ENCODE data around the gene PVRIG.

DNA sequence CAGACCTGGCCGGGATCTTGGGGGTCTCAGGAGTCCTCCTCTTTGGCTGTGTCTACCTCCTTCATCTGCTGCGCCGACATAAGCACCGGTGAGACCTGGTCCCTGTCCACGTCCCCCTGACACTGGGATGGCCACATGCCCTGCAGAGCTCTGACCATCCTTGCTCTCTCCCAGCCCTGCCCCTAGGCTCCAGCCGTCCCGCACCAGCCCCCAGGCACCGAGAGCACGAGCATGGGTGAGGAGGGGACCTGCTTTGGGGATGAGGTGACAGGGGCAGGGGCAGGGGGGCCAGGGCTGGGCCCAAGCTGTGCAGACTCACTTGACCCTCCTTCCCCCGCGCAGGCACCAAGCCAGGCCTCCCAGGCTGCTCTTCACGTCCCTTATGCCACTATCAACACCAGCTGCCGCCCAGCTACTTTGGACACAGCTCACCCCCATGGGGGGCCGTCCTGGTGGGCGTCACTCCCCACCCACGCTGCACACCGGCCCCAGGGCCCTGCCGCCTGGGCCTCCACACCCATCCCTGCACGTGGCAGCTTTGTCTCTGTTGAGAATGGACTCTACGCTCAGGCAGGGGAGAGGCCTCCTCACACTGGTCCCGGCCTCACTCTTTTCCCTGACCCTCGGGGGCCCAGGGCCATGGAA is 959 bp downstream of the PVRIG start:
- TF ChIP-seq CTCF (IDR thresholded peaks at IDR 0.05) (no peak), POLR2A (IDR thresholded peaks at IDR 0.05) (no peak)
